Measurements from ENCODE around the gene NEO1. TPM values are rescaled to one million over a fixed set of nuclear protein-coding genes. Genes with fewer than 3 reads are reported as not detected.
"Not testable (repeated sequence)": the region's sequence is repeated elsewhere in the genome, so short reads cannot be mapped to it uniquely, and the experiment has no call there.

NEO1 gene
- total RNA-seq, 1 experiment from 2014 or later, result 41.8 TPM

- no peak overlapping the region for H3K14ac ChIP-seq (ENCODE audit: insufficient read depth, low read length)
- no peak overlapping the region for H3K23ac ChIP-seq (ENCODE audit: insufficient read length, low read depth, low read length)
- no peak overlapping the region for H3K27ac ChIP-seq (ENCODE audit: insufficient read length, low read depth, low read length)
- H4K8ac ChIP-seq (replicated peaks; ENCODE audit: insufficient read length, low read depth, low read length), result no peak overlapping the region
- H3K27me3 ChIP-seq (ENCODE audit: insufficient read depth, low read length), result no peaks in the 10 kb centered on the region
- no peaks in the 10 kb centered on the region for H3K79me1 ChIP-seq (ENCODE audit: insufficient read depth, low read depth, low read length, poor library complexity, severe bottlenecking)
- no peaks in the 10 kb centered on the region for H3K23me2 ChIP-seq (ENCODE audit: insufficient read length, low read depth, low read length, poor library complexity, severe bottlenecking)
- H2BK5ac ChIP-seq (ENCODE audit: insufficient read length, low read length), result no peak overlapping the region
- H2BK120ac ChIP-seq (ENCODE audit: low read depth, low read length, poor library complexity, severe bottlenecking), result no peak overlapping the region
- H3K18ac ChIP-seq (ENCODE audit: insufficient read length, low read depth, low read length), result no peak overlapping the region
- H3K9me3 ChIP-seq (ENCODE audit: control insufficient read depth, low read depth, low read length), result no peaks in the 10 kb centered on the region
- DNase-seq, result no peak
- no peaks in the 10 kb centered on the region for H3K79me2 ChIP-seq (ENCODE audit: insufficient read depth, low read length)
- H3K36me3 Mint-ChIP-seq (ENCODE audit: insufficient read depth in 1 of 3, low read depth in 3 of 3), result peaks cover 8 to 30% (median 14%) of the 10 kb centered on the region in 3 experiments
- H2BK12ac ChIP-seq (ENCODE audit: insufficient read length, low read depth, low read length), result no peak overlapping the region
- H2BK15ac ChIP-seq (ENCODE audit: low read depth, low read length), result no peak overlapping the region
- H4K5ac ChIP-seq (ENCODE audit: insufficient read length, low read depth, low read length), result no peak overlapping the region
- H3K4me1 ChIP-seq (ENCODE audit: insufficient read depth, low read length), result no peaks in the 10 kb centered on the region
- no peak overlapping the region for H3K4me2 ChIP-seq (ENCODE audit: insufficient read depth, insufficient read length, low read length)
- TF ChIP-seq, protein P1, sequence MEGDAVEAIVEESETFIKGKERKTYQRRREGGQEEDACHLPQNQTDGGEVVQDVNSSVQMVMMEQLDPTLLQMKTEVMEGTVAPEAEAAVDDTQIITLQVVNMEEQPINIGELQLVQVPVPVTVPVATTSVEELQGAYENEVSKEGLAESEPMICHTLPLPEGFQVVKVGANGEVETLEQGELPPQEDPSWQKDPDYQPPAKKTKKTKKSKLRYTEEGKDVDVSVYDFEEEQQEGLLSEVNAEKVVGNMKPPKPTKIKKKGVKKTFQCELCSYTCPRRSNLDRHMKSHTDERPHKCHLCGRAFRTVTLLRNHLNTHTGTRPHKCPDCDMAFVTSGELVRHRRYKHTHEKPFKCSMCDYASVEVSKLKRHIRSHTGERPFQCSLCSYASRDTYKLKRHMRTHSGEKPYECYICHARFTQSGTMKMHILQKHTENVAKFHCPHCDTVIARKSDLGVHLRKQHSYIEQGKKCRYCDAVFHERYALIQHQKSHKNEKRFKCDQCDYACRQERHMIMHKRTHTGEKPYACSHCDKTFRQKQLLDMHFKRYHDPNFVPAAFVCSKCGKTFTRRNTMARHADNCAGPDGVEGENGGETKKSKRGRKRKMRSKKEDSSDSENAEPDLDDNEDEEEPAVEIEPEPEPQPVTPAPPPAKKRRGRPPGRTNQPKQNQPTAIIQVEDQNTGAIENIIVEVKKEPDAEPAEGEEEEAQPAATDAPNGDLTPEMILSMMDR (conservative IDR thresholded peaks at IDR 0.05), result no peak
- no peaks in the 10 kb centered on the region for H4K20me1 ChIP-seq (ENCODE audit: control insufficient read depth, insufficient read depth, insufficient read length)
- H3K4ac ChIP-seq (ENCODE audit: low read depth, low read length), result no peak overlapping the region
- no peaks in the 10 kb centered on the region for H3K4me1 Mint-ChIP-seq
- H3K27me3 Mint-ChIP-seq (ENCODE audit: low read depth), result no peaks in the 10 kb centered on the region
- no peak overlapping the region for H2AK5ac ChIP-seq (ENCODE audit: insufficient read length, low read length)
- H3K27ac Mint-ChIP-seq, result no peak overlapping the region
- no peak overlapping the region for H4K91ac ChIP-seq (ENCODE audit: insufficient read length, low read depth, low read length)
- no peak overlapping the region for H3K56ac ChIP-seq (ENCODE audit: insufficient read length, low read depth, low read length)
- no peak overlapping the region for H3K4me3 Mint-ChIP-seq
- no peak overlapping the region for H2BK20ac ChIP-seq (ENCODE audit: low read depth, low read length, poor library complexity, severe bottlenecking)
- no peak overlapping the region for H3K9ac ChIP-seq (ENCODE audit: extremely low read depth, insufficient read length, low read length)
- peaks cover 10 to 15% of the 10 kb centered on the region in 2 experiments; a peak in 4 of 5 replicates for H3K9me3 Mint-ChIP-seq
- no peak overlapping the region for H3T11ph ChIP-seq (ENCODE audit: low read length)
- no CpG with 5 or more reads among the region's 1 CpG for WGBS (ENCODE audit: extremely low coverage, insufficient read length, low lambda C conversion rate)
- H2AFZ ChIP-seq (ENCODE audit: low read length), result no peak overlapping the region
Measured at GRCh38 chr15:73212424-73212823, 160.2 kb downstream of the NEO1 start.

GRCh38 chr15:73221450-73221849 lies 169.2 kb downstream of the NEO1 start:
- H3K9me3 ChIP-seq (ENCODE audit: control insufficient read depth, low read depth, low read length); H3K14ac ChIP-seq (ENCODE audit: insufficient read depth, low read length); H2AFZ ChIP-seq (ENCODE audit: low read length); H3K4me2 ChIP-seq (ENCODE audit: insufficient read depth, insufficient read length, low read length); H3K79me1 ChIP-seq (ENCODE audit: insufficient read depth, low read depth, low read length, poor library complexity, severe bottlenecking); H3K4me1 ChIP-seq (ENCODE audit: insufficient read depth, low read length); H3K79me2 ChIP-seq (ENCODE audit: insufficient read depth, low read length); H4K8ac ChIP-seq (replicated peaks; ENCODE audit: insufficient read length, low read depth, low read length); H2BK15ac ChIP-seq (ENCODE audit: low read depth, low read length); H3K27me3 Mint-ChIP-seq (ENCODE audit: low read depth); H4K91ac ChIP-seq (ENCODE audit: insufficient read length, low read depth, low read length); H3K18ac ChIP-seq (ENCODE audit: insufficient read length, low read depth, low read length); H4K5ac ChIP-seq (ENCODE audit: insufficient read length, low read depth, low read length); H3K4me3 Mint-ChIP-seq; H2BK20ac ChIP-seq (ENCODE audit: low read depth, low read length, poor library complexity, severe bottlenecking); H3K27me3 ChIP-seq (ENCODE audit: insufficient read depth, low read length); H3K23ac ChIP-seq (ENCODE audit: insufficient read length, low read depth, low read length); H3K27ac Mint-ChIP-seq; H4K20me1 ChIP-seq (ENCODE audit: control insufficient read depth, insufficient read depth, insufficient read length); H3K4ac ChIP-seq (ENCODE audit: low read depth, low read length); H2BK120ac ChIP-seq (ENCODE audit: low read depth, low read length, poor library complexity, severe bottlenecking); DNase-seq; H3K23me2 ChIP-seq (ENCODE audit: insufficient read length, low read depth, low read length, poor library complexity, severe bottlenecking); H3T11ph ChIP-seq (ENCODE audit: low read length); H2BK12ac ChIP-seq (ENCODE audit: insufficient read length, low read depth, low read length); H3K9ac ChIP-seq (ENCODE audit: extremely low read depth, insufficient read length, low read length); H3K27ac ChIP-seq (ENCODE audit: insufficient read length, low read depth, low read length); H2BK5ac ChIP-seq (ENCODE audit: insufficient read length, low read length); H2AK5ac ChIP-seq (ENCODE audit: insufficient read length, low read length); H3K56ac ChIP-seq (ENCODE audit: insufficient read length, low read depth, low read length): not testable (repeated sequence)
- WGBS (ENCODE audit: extremely low coverage, insufficient read length, low lambda C conversion rate), result no CpG with 5 or more reads among the region's 11 CpGs
- Mint-ChIP-seq H3K9me3 (peaks cover 23 to 32% of the 10 kb centered on the region in 2 experiments), H3K36me3 (ENCODE audit: insufficient read depth in 1 of 3, low read depth in 3 of 3) (peaks cover 27 to 41% (median 38%) of the 10 kb centered on the region in 3 experiments), H3K4me1 (peaks cover 20 to 22% of the 10 kb centered on the region in 2 experiments)

Measured in H9 (cell line).